ENCODE results near the gene HAPLN2. TPM values are rescaled to one million over a fixed set of nuclear protein-coding genes. Genes with fewer than 3 reads are reported as not detected.

Gene HAPLN2
- total and polyA plus RNA-seq, 2 of the 8 experiments (the other 6 are each of a cell fraction or from before 2014, with no cell fraction given): 0.19 to 0.51 TPM

DNA sequence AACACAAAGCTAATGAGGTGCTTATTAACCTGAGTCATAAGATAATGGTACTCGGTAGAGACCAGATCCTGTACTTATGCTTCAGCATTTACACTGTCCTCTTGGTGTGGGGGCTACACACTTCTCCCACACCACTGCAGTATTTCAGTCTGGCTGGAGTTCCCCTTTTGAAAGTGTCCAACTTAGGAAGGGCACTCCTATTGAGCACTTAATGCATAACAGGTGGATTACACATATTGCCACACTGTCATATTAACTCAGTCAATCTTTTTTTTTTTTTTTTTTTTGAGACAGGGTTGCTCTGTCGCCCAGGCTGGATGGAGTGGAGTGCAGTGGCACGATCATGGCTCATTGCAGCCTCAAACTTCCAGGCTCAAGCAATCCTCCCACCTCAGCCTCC lies 19.4 kb upstream of the HAPLN2 start (continued):
- TF ChIP-seq RBBP5 (IDR thresholded peaks at IDR 0.05; ENCODE audit: borderline replicate concordance, low read depth, low read length) (no peak), CHD1 (IDR thresholded peaks at IDR 0.05; ENCODE audit: low read depth, low read length) (no peak), RFX5 (IDR thresholded peaks at IDR 0.05; ENCODE audit: borderline replicate concordance, low read depth, low read length) (no peak), SP1 (IDR thresholded peaks at IDR 0.05; ENCODE audit: low read depth, low read length) (no peak)
- TF ChIP-seq, protein P1, sequence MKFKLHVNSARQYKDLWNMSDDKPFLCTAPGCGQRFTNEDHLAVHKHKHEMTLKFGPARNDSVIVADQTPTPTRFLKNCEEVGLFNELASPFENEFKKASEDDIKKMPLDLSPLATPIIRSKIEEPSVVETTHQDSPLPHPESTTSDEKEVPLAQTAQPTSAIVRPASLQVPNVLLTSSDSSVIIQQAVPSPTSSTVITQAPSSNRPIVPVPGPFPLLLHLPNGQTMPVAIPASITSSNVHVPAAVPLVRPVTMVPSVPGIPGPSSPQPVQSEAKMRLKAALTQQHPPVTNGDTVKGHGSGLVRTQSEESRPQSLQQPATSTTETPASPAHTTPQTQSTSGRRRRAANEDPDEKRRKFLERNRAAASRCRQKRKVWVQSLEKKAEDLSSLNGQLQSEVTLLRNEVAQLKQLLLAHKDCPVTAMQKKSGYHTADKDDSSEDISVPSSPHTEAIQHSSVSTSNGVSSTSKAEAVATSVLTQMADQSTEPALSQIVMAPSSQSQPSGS (IDR thresholded peaks at IDR 0.05; ENCODE audit: low read length): no peak

Data from H1 (cell line).